H4 (cell line): ENCODE results near the gene ENTHD1. TPM values are rescaled to one million over a fixed set of nuclear protein-coding genes. Genes with fewer than 3 reads are reported as not detected.

Source experiments
- DNase-seq: peaks from one replicate; pipeline ENCODE4 v3.0.0-alpha.2; 2015; ENCODE audit warnings: low spot score
- total RNA-seq: library from RNA; depleted of rRNA; stranded (reverse); fragments of >200 nt; shearing (Covaris generic); gene quantifications from 2 replicates; pipeline ENCODE4 v1.2.3, GENCODE V29; 2014; rRNA removed

ENTHD1 gene
- not detected in 2 replicates for total RNA-seq

- no peak for DNase-seq
Observed at GRCh38 chr22:39893526-39893925, at the start of gene ENTHD1. Gene ENTHD1, minus strand, starts transcription at chr22:39893760. Its CDS starts 6,012 bp downstream, at chr22:39887748.

- no peak for DNase-seq
Observed at GRCh38 chr22:39943337-39943736, 49.8 kb upstream of the ENTHD1 start.

DNA sequence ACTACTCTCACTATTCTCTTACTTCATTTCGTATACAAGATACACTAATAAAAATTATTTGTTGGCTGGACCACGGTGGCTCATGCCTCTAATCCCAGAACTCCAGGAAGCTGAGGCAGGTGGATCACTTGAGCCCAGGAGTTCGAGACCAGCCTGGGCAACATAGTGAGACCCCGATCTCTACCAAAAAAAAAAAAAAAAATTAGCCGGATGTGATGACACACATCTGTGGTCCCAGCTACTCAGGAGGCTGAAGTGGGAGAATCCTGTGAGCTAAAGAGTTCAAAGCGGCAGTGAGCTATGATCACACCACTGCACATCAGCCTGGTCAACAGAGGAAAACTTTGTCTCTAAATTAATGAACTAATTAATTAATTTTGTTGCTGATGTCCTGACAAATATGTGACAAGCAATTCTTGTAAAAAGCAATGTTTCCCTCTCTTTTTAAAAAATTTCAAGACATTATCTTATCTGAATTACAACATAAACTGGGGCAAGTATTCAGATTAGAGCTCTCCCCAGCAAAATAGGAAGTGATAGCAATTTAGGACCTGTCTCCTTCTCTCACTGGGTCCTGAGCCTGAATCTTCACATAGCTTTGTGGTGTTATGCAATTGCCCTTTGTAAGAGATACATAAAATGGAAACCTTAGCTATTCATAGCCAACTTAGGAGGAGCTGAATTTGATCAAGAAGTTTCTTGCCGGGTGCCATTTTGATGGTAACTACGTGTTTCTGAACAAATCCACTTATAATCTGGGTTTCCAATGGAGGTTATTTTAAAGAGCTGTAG is 49.1 kb upstream of the ENTHD1 start:
- DNase-seq: no peak

DNA sequence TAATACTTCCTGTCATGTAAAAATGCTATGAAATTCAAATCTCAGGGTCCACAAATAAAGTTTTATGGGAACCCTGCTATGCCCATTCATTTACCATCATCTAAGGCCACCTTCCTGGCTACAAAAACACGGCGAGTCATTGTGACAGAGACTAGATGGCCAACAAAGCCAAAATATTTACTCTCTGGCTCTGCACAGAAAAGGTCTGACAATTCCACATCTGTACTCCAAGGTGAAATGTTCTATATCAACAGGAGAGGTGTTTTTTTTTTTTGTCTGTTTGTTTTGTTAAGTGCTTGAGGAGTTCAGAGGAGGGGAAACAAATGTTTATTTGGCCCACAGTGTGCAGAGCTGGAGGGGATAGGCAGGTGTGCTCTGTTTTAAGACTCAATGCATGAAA is 48.0 kb upstream of the ENTHD1 start:
- DNase-seq: no peak

- no peak for DNase-seq
Observed at GRCh38 chr22:39940757-39941305, 47.3 kb upstream of the ENTHD1 start.

DNA sequence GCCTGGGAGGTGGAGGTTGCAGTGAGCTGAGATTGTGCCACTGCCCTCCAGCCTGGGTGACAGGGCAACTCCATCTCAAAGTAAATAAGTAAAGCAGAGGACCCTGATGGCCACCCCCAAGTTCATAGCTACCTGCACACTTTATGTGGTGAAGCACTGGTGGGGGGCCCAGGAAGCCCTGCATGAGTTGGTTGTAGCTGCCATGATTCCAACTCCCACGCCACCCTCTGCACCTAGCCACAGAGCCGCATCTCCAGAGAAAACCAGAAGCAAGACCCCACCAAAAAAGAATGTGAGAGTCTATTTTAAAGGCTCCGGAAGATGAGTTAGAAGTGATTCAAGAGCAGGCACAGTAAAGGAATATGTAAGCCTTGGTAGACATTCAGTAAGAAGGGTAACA is 46.3 kb upstream of the ENTHD1 start:
- no peak for DNase-seq

DNA sequence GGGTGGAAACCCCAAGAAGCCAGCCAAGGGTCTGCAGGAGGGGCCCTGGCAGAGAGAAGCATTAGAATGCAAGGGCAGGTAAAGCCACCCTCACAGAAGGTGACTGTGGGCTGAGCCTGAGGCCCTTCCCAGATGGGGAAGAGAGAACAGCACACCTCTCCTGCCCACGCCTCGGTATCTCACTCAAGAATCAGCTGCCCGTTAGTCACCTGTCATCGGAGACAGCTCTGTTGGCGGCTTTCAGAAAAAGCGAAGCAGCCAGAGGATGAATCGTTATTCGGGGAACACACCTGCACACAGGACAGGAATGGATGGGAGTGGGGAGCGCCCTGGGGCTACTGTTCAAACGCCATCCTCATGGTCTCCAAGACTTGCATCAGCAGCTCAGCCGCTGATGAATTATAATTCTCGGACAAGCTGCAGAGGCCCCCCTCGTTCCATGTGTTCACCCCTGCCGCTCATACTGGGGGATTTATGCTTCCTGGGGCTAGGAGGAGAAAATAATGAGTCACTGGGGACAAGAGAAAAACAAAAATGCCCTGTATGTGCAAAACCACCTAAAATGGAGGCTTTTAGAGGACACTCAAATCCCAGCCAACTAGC is 45.0 kb upstream of the ENTHD1 start:
- no peak for DNase-seq

GRCh38 chr22:39937906-39938305 is 44.3 kb upstream of the ENTHD1 start:
- DNase-seq: no peak

- DNase-seq: no peak
Observed at GRCh38 chr22:39936523-39937145, 43.1 kb upstream of the ENTHD1 start.

DNA sequence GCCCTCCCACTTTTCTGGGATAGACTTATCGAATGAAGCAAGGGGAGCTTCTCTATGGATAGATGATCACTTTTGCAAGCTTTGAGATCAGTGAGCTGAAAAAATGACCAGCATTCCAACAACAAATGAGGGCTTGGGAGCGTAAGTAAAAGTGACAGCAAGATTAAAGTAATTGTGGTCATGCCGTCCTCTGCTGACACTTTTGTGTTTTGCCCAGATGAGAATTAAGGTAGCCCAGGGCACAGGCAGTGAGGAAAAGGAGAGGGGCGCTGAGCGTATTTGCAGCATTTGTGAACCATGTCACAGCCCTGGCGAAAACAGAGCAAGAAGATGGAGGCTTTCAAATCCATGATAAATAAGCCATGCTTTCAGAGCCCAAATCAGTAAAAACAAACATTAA is 42.1 kb upstream of the ENTHD1 start:
- no peak for DNase-seq

DNA sequence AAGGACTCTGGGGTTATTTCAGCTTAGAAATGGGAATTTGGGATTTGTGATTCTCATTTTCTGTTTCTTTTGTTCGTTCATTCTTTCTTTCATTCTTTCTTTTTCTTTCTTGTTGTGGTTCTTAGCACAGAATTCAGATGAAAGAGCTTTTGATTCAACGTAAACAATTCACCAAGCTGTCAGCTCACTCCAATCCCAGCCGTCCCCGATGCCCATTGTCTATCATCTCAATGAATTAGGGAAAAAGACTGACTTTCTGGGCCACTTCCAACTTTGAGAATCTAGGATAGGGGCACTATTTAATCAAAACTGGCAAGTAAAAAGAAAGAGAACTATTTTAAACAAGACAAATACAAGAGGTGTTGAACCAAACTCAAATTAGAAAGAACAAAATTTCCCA is 41.6 kb upstream of the ENTHD1 start:
- no peak for DNase-seq

- no peak for DNase-seq
Observed at GRCh38 chr22:39933741-39934140, 40.2 kb upstream of the ENTHD1 start.

DNA sequence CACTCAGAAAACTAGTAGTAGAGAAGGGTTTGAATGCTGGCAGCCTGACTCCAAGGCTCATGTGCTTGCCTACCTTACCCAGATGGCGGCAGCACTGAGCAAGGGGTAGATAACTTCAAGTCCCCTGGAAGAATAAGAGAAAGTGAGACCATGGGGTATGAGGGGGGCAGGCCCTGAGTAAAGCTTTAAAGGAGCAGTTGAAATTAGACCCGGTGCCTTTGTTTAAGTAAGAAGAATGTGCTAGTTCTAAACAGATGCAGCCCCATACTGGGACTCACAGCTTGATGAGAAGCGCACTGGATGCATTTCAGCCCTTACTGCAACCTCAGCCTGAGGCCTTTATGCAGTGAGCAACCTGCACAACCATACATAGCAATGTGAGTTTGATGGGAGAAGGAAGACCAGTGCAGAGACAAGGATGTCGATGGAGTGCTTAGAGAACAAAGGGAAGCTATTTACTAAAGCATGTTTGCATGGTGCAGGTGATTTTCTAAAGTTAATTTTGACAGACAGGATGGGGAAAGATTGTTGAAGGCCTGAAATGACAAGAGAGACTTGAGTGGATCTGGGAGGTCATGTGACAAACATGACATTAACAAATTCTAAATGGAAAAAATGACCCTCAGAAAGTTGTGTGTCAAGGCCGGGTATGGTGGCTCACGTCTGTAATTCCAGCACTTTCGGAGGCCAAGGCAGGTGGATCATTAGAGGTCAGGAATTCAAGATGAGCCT is 39.5 kb upstream of the ENTHD1 start:
- DNase-seq: peak; percentile 38

DNA sequence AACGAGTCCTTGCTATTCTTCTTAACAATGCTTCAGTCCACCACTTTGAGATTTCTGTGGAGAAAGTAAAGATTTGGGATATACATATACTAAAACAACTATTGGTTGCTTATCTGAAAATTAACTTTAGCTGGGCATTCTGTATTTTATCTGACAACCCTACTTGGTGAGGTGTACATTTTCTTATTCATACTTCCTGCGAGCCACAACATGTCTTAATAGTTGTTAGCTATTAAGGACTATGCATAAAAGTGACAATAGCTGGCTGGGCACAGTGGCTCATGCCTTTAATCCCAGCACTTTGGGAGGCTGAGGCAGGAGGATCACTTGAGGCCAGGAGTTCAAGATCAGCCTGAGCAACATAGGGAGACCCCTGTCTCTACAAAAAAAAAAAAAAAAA is 38.6 kb upstream of the ENTHD1 start:
- no peak for DNase-seq

GRCh38 chr22:39931251-39931650 is 37.7 kb upstream of the ENTHD1 start:
- no peak for DNase-seq

- DNase-seq: no peak
Observed at GRCh38 chr22:39928536-39929520, 35.3 kb upstream of the ENTHD1 start.

DNA sequence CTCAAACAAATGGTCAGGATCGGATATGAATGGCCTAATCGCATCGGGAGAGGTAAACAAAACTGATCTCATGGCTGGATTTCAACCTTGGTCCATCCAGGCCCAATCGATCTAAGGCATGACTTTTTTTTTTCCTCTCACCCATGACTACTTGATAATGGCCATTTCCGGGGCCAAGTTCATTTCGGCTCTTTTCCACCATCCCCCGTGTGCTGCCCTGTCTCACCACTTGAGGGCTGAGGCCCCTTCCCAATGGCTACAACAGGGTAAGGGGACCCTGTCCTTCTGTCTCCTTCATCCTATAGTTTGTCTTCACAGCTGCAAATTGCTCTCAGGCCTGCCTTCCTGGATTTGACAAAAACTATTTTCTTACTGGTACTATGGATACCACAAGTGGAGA is 34.0 kb upstream of the ENTHD1 start:
- DNase-seq: no peak

DNA sequence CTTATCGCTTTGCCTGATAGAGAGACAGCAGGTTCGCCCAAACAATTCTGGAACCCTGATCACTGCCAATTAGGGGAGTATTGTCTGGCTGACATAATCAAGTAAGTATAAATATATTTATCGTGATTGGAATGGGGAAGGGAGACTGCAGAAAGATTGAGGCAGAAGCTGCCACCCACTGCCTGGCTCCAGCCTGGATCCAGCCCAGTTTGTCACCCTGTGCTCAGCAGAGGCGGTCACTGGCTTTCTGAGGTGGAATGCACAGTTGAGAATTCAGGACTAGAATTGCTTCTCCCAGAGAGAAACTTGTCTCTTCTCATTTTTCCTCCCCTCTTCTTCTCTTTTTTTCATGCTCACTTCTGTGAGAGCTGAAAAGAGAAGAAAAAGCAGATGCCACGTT is 33.2 kb upstream of the ENTHD1 start:
- DNase-seq: no peak

GRCh38 chr22:39925909-39926679 is 32.5 kb upstream of the ENTHD1 start:
- no peak for DNase-seq

DNA sequence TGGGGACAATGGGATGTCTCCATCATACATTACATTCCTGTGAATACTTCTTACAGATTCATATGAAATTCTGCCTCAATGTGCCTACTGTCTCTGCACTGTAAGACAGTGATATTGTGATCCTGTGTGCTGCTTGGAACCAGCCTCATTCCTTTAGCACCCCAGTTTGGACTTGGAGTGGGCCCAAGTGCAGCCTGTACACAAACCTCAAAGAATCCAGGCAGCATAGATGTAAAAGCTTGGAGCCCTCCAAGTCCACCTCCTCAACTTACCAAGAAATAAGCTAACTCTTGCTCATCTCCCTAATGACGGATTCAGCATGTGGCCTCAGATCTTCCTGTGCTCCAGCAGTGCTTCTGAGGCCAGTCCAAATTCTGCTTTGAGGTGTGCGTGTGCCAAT is 31.7 kb upstream of the ENTHD1 start:
- no peak for DNase-seq
